Immature natural killer cell (primary cell): Measurements from ENCODE around the gene NENF. TPM values are rescaled to one million over a fixed set of nuclear protein-coding genes. Genes with fewer than 3 reads are reported as not detected.
A peak's percentile ranks its signal among the peaks of the same experiment; 100 is the strongest.
"Not testable (repeated sequence)": the region's sequence is repeated elsewhere in the genome, so short reads cannot be mapped to it uniquely, and the experiment has no call there.

Source experiments
- DNase-seq, 3 donors: peaks; one replicate each; pipeline ENCODE4 v3.0.0; 2022; ENCODE audit warnings: mixed read lengths in 1 of 3
- H3K27ac Mint-ChIP-seq, 6 donors: one replicate each; pipeline ENCODE4 v1.8.0; 2020; ENCODE audit warnings: mixed read lengths in 6 of 6, mild to moderate bottlenecking in 5 of 6, inconsistent platforms in 4 of 6, moderate library complexity in 3 of 6
- H3K27me3 Mint-ChIP-seq, 3 donors: one replicate each; pipeline ENCODE4 v1.8.0; 2020 to 2021; ENCODE audit warnings: low read depth in 3 of 3, mild to moderate bottlenecking in 3 of 3, mixed read lengths in 3 of 3, moderate library complexity in 3 of 3, inconsistent platforms in 1 of 3
- H3K36me3 Mint-ChIP-seq, 3 donors: one replicate each; pipeline ENCODE4 v1.8.0; 2020; ENCODE audit warnings: mixed read lengths in 3 of 3, inconsistent platforms in 2 of 3, mild to moderate bottlenecking in 2 of 3
- H3K4me1 Mint-ChIP-seq, 2 donors: one replicate each; pipeline ENCODE4 v1.8.0; 2020; ENCODE audit warnings: inconsistent platforms in 2 of 2, mild to moderate bottlenecking in 2 of 2, mixed read lengths in 2 of 2, moderate library complexity in 1 of 2
- H3K4me3 Mint-ChIP-seq, 5 donors: one replicate each; pipeline ENCODE4 v1.8.0; 2020; ENCODE audit warnings: mild to moderate bottlenecking in 5 of 5, mixed read lengths in 5 of 5, inconsistent platforms in 3 of 5, moderate library complexity in 3 of 5
- H3K9me3 Mint-ChIP-seq, 6 donors: one replicate each; pipeline ENCODE4 v1.8.0; 2020; ENCODE audit warnings: mild to moderate bottlenecking in 6 of 6, mixed read lengths in 6 of 6, inconsistent platforms in 4 of 6, moderate library complexity in 3 of 6
- polyA plus RNA-seq, 3 donors: library from polyadenylated mRNA; unstranded; fragments of 300-500 nt; fragmentation: Illumina TruSeq; gene quantifications; one replicate each; pipeline ENCODE4 v1.2.3, GENCODE V29; 2021

The NENF gene
- polyA plus RNA-seq, 3 donors from 2014 or later, result 25.4 to 69.9 (median 67.5) TPM

DNA sequence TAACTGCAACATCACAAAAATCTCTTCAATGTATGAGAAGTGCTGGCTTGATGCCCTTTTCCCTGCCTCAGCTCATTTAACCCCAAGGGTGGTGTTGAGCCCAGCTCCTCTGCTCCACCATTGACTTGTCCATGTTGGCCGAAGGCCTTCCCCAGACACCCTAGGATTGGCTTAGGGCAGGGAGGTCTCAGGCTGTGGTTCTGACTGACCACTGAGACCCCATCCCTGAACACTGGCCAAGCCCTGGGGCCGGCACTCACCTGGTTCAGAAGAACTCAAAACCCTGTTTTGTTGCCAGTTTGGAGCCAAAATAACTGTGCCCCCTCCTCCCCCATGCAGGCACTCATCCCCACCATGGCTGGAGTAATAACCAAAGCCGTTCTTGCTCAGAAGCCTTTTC, 38.6 kb downstream of the NENF start:
- no peak for DNase-seq
- no peak overlapping the region for H3K27ac Mint-ChIP-seq
- H3K4me1 Mint-ChIP-seq, result no peaks in the 10 kb centered on the region
- H3K27me3 Mint-ChIP-seq, result peaks cover 12 to 32% (median 16%) of the 10 kb centered on the region in 3 donors
- no peaks in the 10 kb centered on the region for H3K9me3 Mint-ChIP-seq
- no peaks in the 10 kb centered on the region for H3K36me3 Mint-ChIP-seq
- H3K4me3 Mint-ChIP-seq, result no peak overlapping the region

GRCh38 chr1:212471891-212472675, 39.4 kb downstream of the NENF start:
- no peak for DNase-seq
- Mint-ChIP-seq H3K4me1 (peaks cover 3% of the 10 kb centered on the region in 2 donors), H3K4me3 (no peak overlapping the region), H3K36me3 (no peaks in the 10 kb centered on the region), H3K27me3 (peaks cover 11 to 32% (median 17%) of the 10 kb centered on the region in 3 donors), H3K27ac (no peak overlapping the region), H3K9me3 (no peaks in the 10 kb centered on the region)

GRCh38 chr1:212473729-212474128, 41.0 kb downstream of the NENF start:
- DNase-seq, result no peak
- H3K27me3 Mint-ChIP-seq, result peaks cover 3 to 19% (median 9%) of the 10 kb centered on the region in 3 donors
- no peak overlapping the region for H3K4me3 Mint-ChIP-seq
- no peak overlapping the region for H3K27ac Mint-ChIP-seq
- H3K9me3 Mint-ChIP-seq, result no peaks in the 10 kb centered on the region
- H3K4me1 Mint-ChIP-seq, result peaks cover 6 to 8% of the 10 kb centered on the region in 2 donors
- H3K36me3 Mint-ChIP-seq, result no peaks in the 10 kb centered on the region

DNA sequence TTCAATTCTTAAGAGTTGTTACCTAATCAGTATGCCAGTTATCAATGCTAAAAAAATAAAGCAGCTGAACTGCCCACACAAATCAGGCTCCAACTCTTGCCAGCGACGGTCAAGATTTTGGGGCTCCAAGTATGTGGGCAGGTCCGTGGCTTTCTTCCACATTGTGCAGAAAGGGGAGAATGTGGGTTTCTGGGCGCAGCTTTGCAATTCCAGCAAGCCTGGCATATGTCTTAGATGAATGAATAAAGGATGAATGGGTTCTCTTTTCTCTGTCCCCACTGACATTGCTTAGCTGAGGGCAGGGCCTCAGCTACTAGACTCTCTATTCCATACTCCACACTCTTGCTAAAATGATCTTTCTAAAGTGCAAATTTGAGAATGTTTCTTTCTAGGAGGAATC, 42.4 kb downstream of the NENF start:
- Mint-ChIP-seq H3K36me3 (no peaks in the 10 kb centered on the region), H3K27me3 (peaks cover 2 to 8% (median 6%) of the 10 kb centered on the region in 3 donors), H3K27ac (no peak overlapping the region), H3K9me3 (no peaks in the 10 kb centered on the region), H3K4me3 (no peak overlapping the region), H3K4me1 (peaks cover 17 to 21% of the 10 kb centered on the region in 2 donors)
- DNase-seq, result no peak

- H3K9me3 Mint-ChIP-seq, H3K4me3 Mint-ChIP-seq, DNase-seq, H3K36me3 Mint-ChIP-seq, H3K27ac Mint-ChIP-seq: not testable (repeated sequence)
- Mint-ChIP-seq H3K4me1 (peaks cover 24 to 28% of the 10 kb centered on the region in 2 donors), H3K27me3 (peaks cover 3 to 11% (median 6%) of the 10 kb centered on the region in 3 donors)
Observed at GRCh38 chr1:212475831-212476230, 43.1 kb downstream of the NENF start.

GRCh38 chr1:212477014-212477679, 44.4 kb downstream of the NENF start:
- Mint-ChIP-seq H3K4me3 (peak overlapping the region in 3 of 5 donors; percentile 2 to 36 (median 28)), H3K27me3 (peaks cover 6 to 17% (median 7%) of the 10 kb centered on the region in 3 donors), H3K4me1 (peaks cover 37 to 41% of the 10 kb centered on the region in 2 donors), H3K9me3 (no peaks in the 10 kb centered on the region), H3K36me3 (peaks cover 0 to 3% (median 0%) of the 10 kb centered on the region in 3 donors), H3K27ac (peak overlapping the region in 4 of 6 donors; percentile 34 to 75 (median 62))
- peak; percentile 77 to 80 (median 79) for DNase-seq

DNA sequence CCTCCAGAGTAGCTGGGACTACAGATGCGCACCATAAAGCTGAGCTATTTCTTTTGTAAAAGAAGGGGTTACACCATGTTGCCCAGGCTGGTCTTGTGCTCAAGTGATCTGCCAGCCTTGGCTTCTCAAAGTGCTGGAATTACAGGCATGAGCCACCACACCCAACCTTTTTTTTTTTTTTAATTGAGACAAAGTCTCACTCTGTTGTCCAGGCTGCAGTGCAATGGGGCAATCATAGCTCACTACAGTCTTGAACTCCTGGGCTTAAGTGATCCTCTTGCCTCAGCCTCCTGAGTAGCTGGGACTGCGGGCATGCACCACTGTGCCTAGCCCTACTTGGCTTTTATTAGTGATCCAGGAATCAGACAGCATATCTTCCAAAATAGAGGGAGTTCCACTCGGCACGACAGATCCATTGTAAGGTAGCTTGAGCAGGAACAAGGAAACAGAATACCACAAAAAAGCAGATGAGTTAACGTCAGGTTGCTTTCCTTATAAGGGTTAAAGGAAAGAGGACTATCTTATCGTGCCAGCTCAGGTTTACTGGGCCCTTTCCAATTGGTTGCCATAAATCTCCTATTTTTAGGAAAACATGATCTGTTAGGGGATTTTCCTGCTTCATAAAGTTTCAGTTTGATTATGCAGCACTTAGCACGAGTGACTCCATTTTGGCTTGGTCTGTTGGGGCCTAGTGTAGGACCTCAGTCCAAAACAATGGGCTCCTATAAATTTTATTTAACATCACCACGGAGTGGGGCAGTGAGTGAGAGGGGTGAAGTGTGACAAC, 45.2 kb downstream of the NENF start:
- Mint-ChIP-seq H3K4me1 (peaks cover 40 to 44% of the 10 kb centered on the region in 2 donors), H3K36me3 (peaks cover 0 to 3% (median 0%) of the 10 kb centered on the region in 3 donors), H3K27ac (peak overlapping the region in 2 of 6 donors; percentile 34 to 60), H3K27me3 (peaks cover 7 to 17% (median 8%) of the 10 kb centered on the region in 3 donors), H3K4me3 (no peak overlapping the region), H3K9me3 (no peaks in the 10 kb centered on the region)
- DNase-seq, result no peak

DNA sequence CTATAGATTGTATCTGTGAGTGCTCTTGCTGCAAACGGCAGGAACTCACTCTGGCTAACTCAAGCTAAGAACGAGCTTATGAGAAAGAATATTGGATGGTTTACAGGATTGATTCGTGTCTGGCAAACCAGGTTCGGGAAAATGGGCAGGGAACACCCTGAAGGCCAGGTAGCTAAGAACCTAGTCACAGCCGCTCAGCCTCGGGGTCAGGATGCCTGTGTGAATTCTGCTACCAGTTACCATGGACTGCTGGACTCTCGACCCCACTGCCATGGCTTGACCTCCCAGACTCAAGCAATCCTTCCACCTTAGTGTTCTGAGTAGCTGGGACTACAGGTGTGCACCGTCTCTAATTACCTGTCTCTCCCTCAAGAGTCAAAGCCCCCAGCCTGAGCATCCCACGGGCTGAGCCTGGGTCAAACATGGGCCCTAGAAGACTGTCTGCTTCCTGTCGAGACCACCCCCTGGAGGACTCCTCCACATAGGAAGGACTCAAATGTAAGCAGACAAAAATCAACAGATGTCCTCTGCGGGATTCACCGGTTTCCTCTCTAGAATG, 45.8 kb downstream of the NENF start:
- no peak for DNase-seq
- H3K27me3 Mint-ChIP-seq, result peaks cover 7 to 17% (median 9%) of the 10 kb centered on the region in 3 donors
- H3K4me3 Mint-ChIP-seq, result peak overlapping the region in 1 of 5 donors; percentile 27
- H3K4me1 Mint-ChIP-seq, result peaks cover 40 to 44% of the 10 kb centered on the region in 2 donors
- peak overlapping the region in 4 of 6 donors; percentile 11 to 73 (median 50) for H3K27ac Mint-ChIP-seq
- H3K9me3 Mint-ChIP-seq, result no peaks in the 10 kb centered on the region
- peaks cover 0 to 3% (median 0%) of the 10 kb centered on the region in 3 donors for H3K36me3 Mint-ChIP-seq

- Mint-ChIP-seq H3K9me3 (no peaks in the 10 kb centered on the region), H3K27ac (peak overlapping the region in 5 of 6 donors; percentile 48 to 73 (median 67)), H3K4me1 (peaks cover 43 to 48% of the 10 kb centered on the region in 2 donors), H3K36me3 (peaks cover 0 to 3% (median 0%) of the 10 kb centered on the region in 3 donors), H3K27me3 (peaks cover 7 to 17% (median 9%) of the 10 kb centered on the region in 3 donors), H3K4me3 (peak overlapping the region in 2 of 5 donors; percentile 11 to 36)
- DNase-seq, result no peak
Observed at GRCh38 chr1:212479188-212479587, 46.5 kb downstream of the NENF start.

GRCh38 chr1:212480711-212481437, 48.2 kb downstream of the NENF start:
- H3K9me3 Mint-ChIP-seq, H3K36me3 Mint-ChIP-seq: not testable (repeated sequence)
- peaks cover 43 to 49% of the 10 kb centered on the region in 2 donors for H3K4me1 Mint-ChIP-seq
- DNase-seq, result peak; percentile 76 to 83 (median 77)
- H3K27ac Mint-ChIP-seq, result peak overlapping the region; percentile 88 to 96 (median 94)
- peak overlapping the region; percentile 72 to 83 (median 77) for H3K4me3 Mint-ChIP-seq
- peaks cover 7 to 15% (median 9%) of the 10 kb centered on the region in 3 donors for H3K27me3 Mint-ChIP-seq

- DNase-seq, result no peak
- H3K36me3 Mint-ChIP-seq, result peaks cover 0 to 3% (median 0%) of the 10 kb centered on the region in 3 donors
- peak overlapping the region; percentile 72 to 83 (median 77) for H3K4me3 Mint-ChIP-seq
- H3K9me3 Mint-ChIP-seq, result no peaks in the 10 kb centered on the region
- H3K27ac Mint-ChIP-seq, result peak overlapping the region; percentile 17 to 96 (median 94)
- H3K4me1 Mint-ChIP-seq, result peaks cover 43 to 49% of the 10 kb centered on the region in 2 donors
- peaks cover 4 to 15% (median 9%) of the 10 kb centered on the region in 3 donors for H3K27me3 Mint-ChIP-seq
Observed at GRCh38 chr1:212481438-212481767, 48.7 kb downstream of the NENF start.

- H3K4me3 Mint-ChIP-seq, result peak overlapping the region; percentile 72 to 83 (median 77)
- H3K4me1 Mint-ChIP-seq, result peaks cover 40 to 45% of the 10 kb centered on the region in 2 donors
- peaks cover 4 to 15% (median 6%) of the 10 kb centered on the region in 3 donors for H3K27me3 Mint-ChIP-seq
- DNase-seq, result no peak
- H3K36me3 Mint-ChIP-seq, result peaks cover 0 to 3% (median 0%) of the 10 kb centered on the region in 3 donors
- H3K9me3 Mint-ChIP-seq, result no peaks in the 10 kb centered on the region
- H3K27ac Mint-ChIP-seq, result peak overlapping the region in 5 of 6 donors; percentile 88 to 96 (median 95)
Observed at GRCh38 chr1:212482006-212482636, 49.4 kb downstream of the NENF start.
